IMR-90 (cell line): ENCODE data around the gene CA4. TPM values are rescaled to one million over a fixed set of nuclear protein-coding genes. Genes with fewer than 3 reads are reported as not detected.
"Not testable (repeated sequence)": the region's sequence is repeated elsewhere in the genome, so short reads cannot be mapped to it uniquely, and the experiment has no call there.

Experiments
- ATAC-seq: fragments of 200-7000 bp; cut with Tn5 transposase; 2 replicates; pipeline ENCODE4 v1.9.1; 2020; ENCODE audit warnings: low read depth, mild to moderate bottlenecking, moderate library complexity
- BruUV-seq: library from RNA; stranded (reverse); fragments of 400-500 nt; replicated peaks from 2 replicates; lab custom pipeline; 2021; lab: Mats Ljungman, UMichigan
- CTCF ChIA-PET: fragments of 300-600 bp; formaldehyde crosslinking; extraction: SDS; loops from one replicate; lab custom pipeline; 2021; ENCODE audit warnings: antibody characterized with exemption; lab: Yijun Ruan, JAX
- POLR2A ChIA-PET: fragments of 300-600 bp; sonication (Branson Sonifier 250); formaldehyde crosslinking; loops from one replicate; lab custom pipeline; 2022; ENCODE audit warnings: antibody characterized with exemption; ENCODE audit not compliant: unreplicated experiment; lab: Charles Lee
- DNase-seq: peaks from one replicate; pipeline ENCODE4 v3.0.0; 2013
- H2AFZ ChIP-seq: replicated peaks from 2 replicates; pipeline ENCODE3; 2013; ENCODE audit warnings: low read length, mild to moderate bottlenecking; ENCODE audit not compliant: poor library complexity
- H2AK5ac ChIP-seq: 2 replicates; pipeline ENCODE4 v1.6.1; 2013; ENCODE audit warnings: low read depth, low read length, inconsistent platforms
- H2AK9ac ChIP-seq: replicated peaks from 2 replicates; pipeline ENCODE3; 2013; ENCODE audit warnings: mild to moderate bottlenecking, low read depth, low read length, moderate library complexity; ENCODE audit not compliant: poor library complexity
- H2BK120ac ChIP-seq: 2 replicates; pipeline ENCODE4 v1.6.1; 2013; ENCODE audit warnings: low read depth, low read length, inconsistent platforms
- H2BK15ac ChIP-seq: 3 replicates; pipeline ENCODE4 v1.6.1; 2013; ENCODE audit warnings: low read depth, low read length, inconsistent platforms
- H2BK20ac ChIP-seq: 2 replicates; pipeline ENCODE4 v1.6.1; 2013; ENCODE audit warnings: low read depth, mild to moderate bottlenecking, inconsistent platforms, low read length, moderate library complexity
- H2BK5ac ChIP-seq: 2 replicates; pipeline ENCODE4 v1.6.1; 2013; ENCODE audit warnings: mild to moderate bottlenecking, low read depth, low read length, inconsistent platforms; ENCODE audit not compliant: poor library complexity, severe bottlenecking
- H3K14ac ChIP-seq: replicated peaks from 2 replicates; pipeline ENCODE4 v1.6.1; 2013; ENCODE audit warnings: low read depth, low read length, inconsistent platforms
- H3K18ac ChIP-seq: 2 replicates; pipeline ENCODE4 v1.6.1; 2013; ENCODE audit warnings: low read depth, low read length, control low read depth
- H3K23ac ChIP-seq: 2 replicates; pipeline ENCODE4 v1.6.1; 2013; ENCODE audit warnings: low read depth, low read length, inconsistent platforms
- H3K27ac ChIP-seq: 2 replicates; pipeline ENCODE4 v1.5.1; 2013; ENCODE audit warnings: mild to moderate bottlenecking, control low read depth, low read length; ENCODE audit not compliant: insufficient read depth
- H3K27me3 ChIP-seq: 2 replicates; pipeline ENCODE4 v1.6.1; 2013; ENCODE audit warnings: low read length; ENCODE audit not compliant: control insufficient read depth, insufficient read depth
- H3K36me3 ChIP-seq: 2 replicates; pipeline ENCODE4 v1.6.1; 2013; ENCODE audit warnings: low read length, mixed read lengths; ENCODE audit not compliant: control insufficient read depth, insufficient read depth
- H3K4ac ChIP-seq: 2 replicates; pipeline ENCODE4 v1.6.1; 2013; ENCODE audit warnings: low read depth, low read length, inconsistent platforms
- H3K4me1 ChIP-seq: 2 replicates; pipeline ENCODE4 v1.6.1; 2013; ENCODE audit warnings: low read length, mixed read lengths; ENCODE audit not compliant: control insufficient read depth, insufficient read depth
- H3K4me2 ChIP-seq: 2 replicates; pipeline ENCODE4 v1.6.1; 2013; ENCODE audit warnings: low read depth, mild to moderate bottlenecking, control low read depth, low read length, moderate library complexity
- H3K4me3 ChIP-seq: 2 replicates; pipeline ENCODE4 v1.5.1; 2013; ENCODE audit warnings: low read depth, mild to moderate bottlenecking, control low read depth, low read length, moderate library complexity; ENCODE audit not compliant: insufficient read depth
- H3K56ac ChIP-seq: 2 replicates; pipeline ENCODE4 v1.6.1; 2013; ENCODE audit warnings: low read length, inconsistent platforms; ENCODE audit not compliant: insufficient read depth; ENCODE audit errors: extremely low read depth
- H3K79me1 ChIP-seq, 2 experiments: 2 replicates each; pipeline ENCODE4 v1.6.1; 2013; ENCODE audit warnings: low read length in 2 of 2, inconsistent platforms in 1 of 2, low read depth in 1 of 2
- H3K9ac ChIP-seq: 2 replicates; pipeline ENCODE4 v1.6.1; 2013; ENCODE audit warnings: low read depth, low read length, control low read depth
- H3K9me1 ChIP-seq: 2 replicates; pipeline ENCODE4 v1.6.1; 2013; ENCODE audit warnings: low read length, inconsistent platforms; ENCODE audit not compliant: insufficient read depth
- H3K9me3 ChIP-seq: 2 replicates; pipeline ENCODE4 v1.6.1; 2013; ENCODE audit warnings: low read length; ENCODE audit not compliant: control insufficient read depth, insufficient read depth
- H4K20me1 ChIP-seq: 2 replicates; pipeline ENCODE4 v1.6.1; 2013; ENCODE audit warnings: low read length, inconsistent platforms; ENCODE audit not compliant: insufficient read depth
- H4K5ac ChIP-seq: 2 replicates; pipeline ENCODE4 v1.6.1; 2013; ENCODE audit warnings: mild to moderate bottlenecking, low read depth, low read length, control low read depth
- H4K8ac ChIP-seq, 2 experiments: 2 replicates each; pipeline ENCODE4 v1.6.1; 2013; ENCODE audit warnings: low read depth in 2 of 2, low read length in 2 of 2, control low read depth in 1 of 2, inconsistent platforms in 1 of 2
- H4K91ac ChIP-seq: 2 replicates; pipeline ENCODE4 v1.6.1; 2013; ENCODE audit warnings: low read depth, low read length, inconsistent platforms; ENCODE audit not compliant: insufficient read depth
- WGBS, 2 experiments: methylation state at CpG; one replicate each; pipeline versions ENCODE4 v1.1.5 to v1.1.7; 2013; ENCODE audit warnings: missing lambda C conversion rate in 2 of 2; ENCODE audit not compliant: insufficient read length in 1 of 2; ENCODE audit errors: extremely low coverage in 2 of 2; 5-methylcytosine and 5-hydroxymethylcytosine counted together
- dilution Hi-C: fragments of 300-500 bp; cut with HindIII; formaldehyde crosslinking; loops from one replicate; pipeline ENCODE4 v1.14.3; 2018; ENCODE audit warnings: low sequenced_read_pairs; ENCODE audit not compliant: unreplicated experiment
- in situ Hi-C: fragments of 300-500 bp; cut with MboI; formaldehyde crosslinking; loops from 3 replicates; pipeline ENCODE4 v1.14.3; 2019; ENCODE audit warnings: low sequenced_read_pairs, inconsistent platforms, mixed read lengths
- intact Hi-C: fragments of 100-400 bp; cut with micrococcal nuclease; formaldehyde crosslinking; loops from 2 replicates; pipeline ENCODE4 v1.10.0; 2022
- polyA plus RNA-seq, 3 experiments: library from polyadenylated mRNA; depleted of rRNA; stranded (reverse); fragments of >200 nt; gene quantifications; 2 replicates each; pipeline ENCODE4 v1.2.3, GENCODE V29; 2012; ENCODE audit warnings: low replicate concordance in 1 of 3
- total RNA-seq: library from RNA; depleted of rRNA; stranded (reverse); fragments of >200 nt; gene quantifications from 2 replicates; pipeline ENCODE4 v1.2.3, GENCODE V29; 2012

The CA4 gene
- total and polyA plus RNA-seq, 2 of the 4 experiments (the other 2 are of a cell fraction): not detected

- H3K4me2 ChIP-seq, intact Hi-C loops, H3K27ac ChIP-seq, H4K8ac ChIP-seq, H4K20me1 ChIP-seq, ATAC-seq, H4K91ac ChIP-seq, H3K9ac ChIP-seq, H2BK20ac ChIP-seq, H3K9me3 ChIP-seq, H3K27me3 ChIP-seq, H4K5ac ChIP-seq, H3K4me1 ChIP-seq, CTCF ChIA-PET, H2AK9ac ChIP-seq, POLR2A ChIA-PET, H2BK5ac ChIP-seq, H2BK15ac ChIP-seq, H2AFZ ChIP-seq, dilution Hi-C loops, H3K9me1 ChIP-seq, H2AK5ac ChIP-seq, DNase-seq, H3K18ac ChIP-seq, H3K79me1 ChIP-seq, H3K4me3 ChIP-seq, H3K4ac ChIP-seq, H3K23ac ChIP-seq, H2BK120ac ChIP-seq, H3K56ac ChIP-seq, H3K14ac ChIP-seq: not testable (repeated sequence)
- no CpG with 5 or more reads among the region's 2 CpGs for WGBS, 2 experiments
- in situ Hi-C loops: loop anchor here (25.0 kb wide), 1 partner anchor 241 kb away; no protein-coding TSS in a partner anchor
- BruUV-seq: TSS peak; percentile 77
- H3K36me3 ChIP-seq: peaks cover 24% of the 10 kb centered on the region
These were observed 28.4 kb downstream of the CA4 start for GRCh38 chr17:60178180-60178579.

DNA sequence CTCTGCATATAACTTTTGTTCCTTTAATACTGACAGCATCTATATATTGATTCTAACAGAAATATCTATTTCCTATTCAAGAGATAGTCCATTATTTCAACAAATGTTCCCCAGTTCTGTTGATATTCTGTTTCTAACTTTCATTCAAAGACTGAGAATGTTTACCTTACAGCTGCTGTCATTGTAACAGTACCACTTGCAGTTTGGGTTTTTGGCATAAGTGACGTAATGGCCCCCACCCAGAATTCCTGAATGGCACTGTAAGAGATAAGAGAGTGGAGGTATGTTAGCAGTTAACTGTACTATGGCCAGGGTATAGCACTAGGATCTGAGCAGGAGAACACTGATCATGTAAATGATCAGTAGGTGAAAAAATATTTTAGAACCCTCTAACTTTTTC, 30.6 kb downstream of the CA4 start:
- H4K5ac ChIP-seq, H3K23ac ChIP-seq, H2BK5ac ChIP-seq, H3K9me3 ChIP-seq, H4K8ac ChIP-seq, H3K14ac ChIP-seq, H3K9ac ChIP-seq, H2BK120ac ChIP-seq, CTCF ChIA-PET, intact Hi-C loops, H2BK15ac ChIP-seq, DNase-seq, H4K91ac ChIP-seq, H3K27me3 ChIP-seq, H2BK20ac ChIP-seq, H4K20me1 ChIP-seq, H2AFZ ChIP-seq, H3K4me1 ChIP-seq, H3K27ac ChIP-seq, H3K4ac ChIP-seq, H2AK9ac ChIP-seq, dilution Hi-C loops, BruUV-seq, H3K18ac ChIP-seq, H2AK5ac ChIP-seq, H3K4me2 ChIP-seq, H3K4me3 ChIP-seq, H3K56ac ChIP-seq, ATAC-seq, H3K79me1 ChIP-seq, H3K9me1 ChIP-seq, POLR2A ChIA-PET: not testable (repeated sequence)
- H3K36me3 ChIP-seq: peaks cover 32% of the 10 kb centered on the region
- in situ Hi-C loops: loop anchor here (25.0 kb wide), 1 partner anchor 243 kb away; no protein-coding TSS in a partner anchor
- no CpG with 5 or more reads among the region's 1 CpG for WGBS, 2 experiments
